Natural killer cell (primary cell): ENCODE measurements around the gene TMEM174. TPM values are rescaled to one million over a fixed set of nuclear protein-coding genes. Genes with fewer than 3 reads are reported as not detected.
A peak's percentile ranks its signal among the peaks of the same experiment; 100 is the strongest.

Experiments used
- ATAC-seq, 3 donors: fragments of 150-1000 bp in 2 of 3; fragments of 200-7000 bp in 1 of 3; cut with Tn5 transposase; 1 replicate in 1 of 3; 2 replicates in 2 of 3; pipeline ENCODE4 v1.10.0; 2021; ENCODE audit warnings: mild to moderate bottlenecking in 2 of 3, moderate library complexity in 2 of 3
- DNase-seq, 2 donors: peaks; one replicate each; pipeline versions ENCODE4 v3.0.0 to v3.0.0-alpha.2; 2013 to 2021; ENCODE audit warnings: mixed read lengths in 1 of 2
- H3K27ac ChIP-seq: one replicate; pipeline ENCODE4 v1.5.1; 2013; ENCODE audit warnings: mild to moderate bottlenecking, low read length
- H3K27me3 ChIP-seq: one replicate; pipeline ENCODE4 v1.6.1; 2013; ENCODE audit warnings: low read length; ENCODE audit not compliant: control insufficient read depth, insufficient read depth
- H3K36me3 ChIP-seq: one replicate; pipeline ENCODE4 v1.6.1; 2013; ENCODE audit warnings: low read length; ENCODE audit not compliant: control insufficient read depth, insufficient read depth
- H3K4me1 ChIP-seq: one replicate; pipeline ENCODE4 v1.6.1; 2013; ENCODE audit warnings: low read length; ENCODE audit not compliant: control insufficient read depth, insufficient read depth
- H3K4me3 ChIP-seq: one replicate; pipeline ENCODE4 v1.5.1; 2013; ENCODE audit warnings: low read length
- H3K9me3 ChIP-seq: one replicate; pipeline ENCODE4 v1.6.1; 2013; ENCODE audit warnings: low read length; ENCODE audit not compliant: control insufficient read depth, insufficient read depth
- H3K27ac Mint-ChIP-seq, 2 donors: one replicate each; pipeline ENCODE4 v1.8.0; 2022; ENCODE audit warnings: mild to moderate bottlenecking in 2 of 2, mixed read lengths in 2 of 2, moderate library complexity in 1 of 2
- H3K27me3 Mint-ChIP-seq, 2 donors: one replicate each; pipeline ENCODE4 v1.8.0; 2022; ENCODE audit warnings: low read depth in 2 of 2, mixed read lengths in 2 of 2
- H3K36me3 Mint-ChIP-seq: one replicate; pipeline ENCODE4 v1.8.0; 2022; ENCODE audit warnings: mixed read lengths
- H3K4me1 Mint-ChIP-seq, 2 donors: one replicate each; pipeline ENCODE4 v1.8.0; 2022; ENCODE audit warnings: mixed read lengths in 2 of 2
- H3K4me3 Mint-ChIP-seq: one replicate; pipeline ENCODE4 v1.8.0; 2022; ENCODE audit warnings: mild to moderate bottlenecking, moderate library complexity, mixed read lengths
- H3K9me3 Mint-ChIP-seq, 2 donors: one replicate each; pipeline ENCODE4 v1.8.0; 2022; ENCODE audit warnings: mixed read lengths in 2 of 2
- WGBS: methylation state at CpG from one replicate; pipeline ENCODE4 v1.1.7; 2013; ENCODE audit warnings: missing lambda C conversion rate; ENCODE audit not compliant: insufficient coverage; 5-methylcytosine and 5-hydroxymethylcytosine counted together
- intact Hi-C: fragments of 100-400 bp; cut with micrococcal nuclease; formaldehyde crosslinking; loops from one replicate; pipeline ENCODE4 v1.14.2; 2022
- total RNA-seq, 4 donors: library from RNA; stranded (reverse); fragments of 120-200 nt in 1 of 4; gene quantifications; one replicate each; pipeline versions ENCODE4 v1.2.3 to v1.2.4, GENCODE V29; 2013 to 2022
- TF ChIP-seq, protein P1 (sequence below): fragments of 200-600 bp; IDR thresholded peaks from one replicate; pipeline ENCODE4 v1.8.0; 2022; ENCODE audit warnings: antibody characterized with exemption

Gene TMEM174
- total RNA-seq, 3 donors from 2014 or later (not counting 1 experiment from before 2014, with no cell fraction given) = not detected

DNA sequence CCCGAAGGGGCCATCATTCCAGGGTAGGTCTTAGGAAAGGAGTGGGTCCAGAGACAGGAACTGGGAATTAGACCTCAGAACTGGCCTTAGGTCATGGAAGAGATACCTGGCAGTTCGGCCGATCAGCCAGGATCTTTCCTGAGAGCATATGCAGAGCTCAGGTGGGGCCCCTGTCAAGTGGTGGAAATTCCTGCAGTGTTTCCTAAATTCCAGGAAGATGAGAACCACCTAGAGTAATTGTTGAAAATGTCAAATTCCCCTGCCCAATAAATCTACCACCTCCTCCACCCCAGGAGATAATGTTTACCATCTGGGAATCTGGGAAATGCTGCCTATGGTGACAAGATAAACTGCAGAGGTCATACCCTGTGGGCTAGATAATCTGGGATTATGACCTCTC is 38.0 kb upstream of the TMEM174 start:
- no peak overlapping the region for H3K27ac ChIP-seq
- 92% methylated on average over 3 of the region's 3 CpGs for WGBS
- Mint-ChIP-seq H3K4me3 (no peak overlapping the region), H3K4me1 (peaks cover 0 to 5% of the 10 kb centered on the region in 2 donors), H3K27me3 (peaks cover 19% of the 10 kb centered on the region in 2 donors), H3K36me3 (no peaks in the 10 kb centered on the region), H3K9me3 (no peaks in the 10 kb centered on the region), H3K27ac (no peak overlapping the region)
- DNase-seq (no peak), ATAC-seq (no peak)
- H3K27me3 ChIP-seq = peaks cover 10% of the 10 kb centered on the region
- H3K4me1 ChIP-seq = no peaks in the 10 kb centered on the region
- TF ChIP-seq, protein P1, sequence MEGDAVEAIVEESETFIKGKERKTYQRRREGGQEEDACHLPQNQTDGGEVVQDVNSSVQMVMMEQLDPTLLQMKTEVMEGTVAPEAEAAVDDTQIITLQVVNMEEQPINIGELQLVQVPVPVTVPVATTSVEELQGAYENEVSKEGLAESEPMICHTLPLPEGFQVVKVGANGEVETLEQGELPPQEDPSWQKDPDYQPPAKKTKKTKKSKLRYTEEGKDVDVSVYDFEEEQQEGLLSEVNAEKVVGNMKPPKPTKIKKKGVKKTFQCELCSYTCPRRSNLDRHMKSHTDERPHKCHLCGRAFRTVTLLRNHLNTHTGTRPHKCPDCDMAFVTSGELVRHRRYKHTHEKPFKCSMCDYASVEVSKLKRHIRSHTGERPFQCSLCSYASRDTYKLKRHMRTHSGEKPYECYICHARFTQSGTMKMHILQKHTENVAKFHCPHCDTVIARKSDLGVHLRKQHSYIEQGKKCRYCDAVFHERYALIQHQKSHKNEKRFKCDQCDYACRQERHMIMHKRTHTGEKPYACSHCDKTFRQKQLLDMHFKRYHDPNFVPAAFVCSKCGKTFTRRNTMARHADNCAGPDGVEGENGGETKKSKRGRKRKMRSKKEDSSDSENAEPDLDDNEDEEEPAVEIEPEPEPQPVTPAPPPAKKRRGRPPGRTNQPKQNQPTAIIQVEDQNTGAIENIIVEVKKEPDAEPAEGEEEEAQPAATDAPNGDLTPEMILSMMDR = no peak
- H3K9me3 ChIP-seq = no peaks in the 10 kb centered on the region
- H3K36me3 ChIP-seq = no peaks in the 10 kb centered on the region
- intact Hi-C loops = no loop called here
- no peak overlapping the region for H3K4me3 ChIP-seq

DNA sequence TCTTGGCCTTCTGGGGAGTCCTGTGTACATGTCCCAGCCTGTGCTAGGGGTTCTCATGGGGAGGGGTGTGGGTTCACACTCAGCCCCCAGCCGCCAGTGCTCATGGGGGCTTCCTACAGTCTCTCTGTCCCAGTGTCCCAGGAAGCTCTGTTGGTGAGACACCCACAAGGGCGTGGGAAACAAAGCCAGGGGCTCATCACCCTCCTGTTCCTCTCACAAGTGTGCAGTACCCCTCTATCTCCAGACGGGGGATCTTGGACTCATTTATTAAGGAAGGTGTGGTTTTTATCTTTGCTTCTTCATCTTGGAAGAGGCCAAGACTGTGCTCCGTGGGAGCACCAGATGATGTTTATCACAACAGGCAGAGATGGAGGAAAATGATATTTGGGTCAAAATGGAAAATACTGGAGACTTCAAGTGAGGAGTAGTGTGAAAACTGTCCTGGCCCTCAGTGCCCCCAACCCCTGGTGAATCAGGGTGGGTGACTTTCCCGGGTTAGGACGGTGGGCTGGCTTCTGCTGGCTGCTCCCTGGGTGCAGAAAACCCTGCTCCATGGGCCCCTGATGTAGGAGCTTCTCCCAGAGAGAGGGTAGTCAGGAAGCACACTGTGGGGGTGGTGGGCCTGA is 37.5 kb upstream of the TMEM174 start:
- H3K4me3 ChIP-seq = no peak overlapping the region
- H3K4me1 ChIP-seq = no peaks in the 10 kb centered on the region
- Mint-ChIP-seq H3K4me1 (peaks cover 0 to 5% of the 10 kb centered on the region in 2 donors), H3K27me3 (peaks cover 13 to 19% of the 10 kb centered on the region in 2 donors), H3K4me3 (no peak overlapping the region), H3K36me3 (no peaks in the 10 kb centered on the region), H3K9me3 (no peaks in the 10 kb centered on the region), H3K27ac (no peak overlapping the region)
- 50% methylated on average over 5 of the region's 6 CpGs for WGBS
- H3K36me3 ChIP-seq = no peaks in the 10 kb centered on the region
- H3K27me3 ChIP-seq = peaks cover 10% of the 10 kb centered on the region
- intact Hi-C loops = no loop called here
- ATAC-seq (peak in 1 of 3 donors; percentile 37), DNase-seq (peak in 1 of 2 donors; percentile 48)
- H3K27ac ChIP-seq = no peak overlapping the region
- TF ChIP-seq, protein P1 = peak; percentile 30
- H3K9me3 ChIP-seq = no peaks in the 10 kb centered on the region

DNA sequence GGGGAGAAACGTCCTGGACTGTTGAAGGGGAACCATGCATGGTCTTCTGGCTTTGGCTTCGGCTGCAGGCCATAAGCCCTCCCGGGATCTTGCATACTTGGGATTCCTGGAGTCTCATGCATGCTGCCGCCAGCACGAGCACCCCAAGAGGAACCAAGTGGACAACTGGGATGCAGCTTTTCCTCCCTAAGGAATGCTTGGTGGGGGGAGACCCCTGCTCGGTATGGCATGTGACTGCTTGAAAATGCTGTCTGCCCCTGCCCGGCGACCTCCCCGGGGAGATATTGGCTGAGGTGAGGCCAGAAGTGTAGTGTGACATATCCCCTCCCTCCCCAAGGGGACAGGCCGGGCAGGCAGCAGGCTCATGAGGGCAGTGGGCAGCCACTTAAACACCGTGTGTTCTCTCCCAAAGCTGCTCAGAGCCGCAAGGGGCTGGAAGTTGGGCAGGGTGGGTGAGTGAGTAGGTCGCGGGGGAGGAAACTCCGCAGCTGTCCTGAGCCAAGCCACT is 36.9 kb upstream of the TMEM174 start:
- peaks cover 0 to 5% of the 10 kb centered on the region in 2 donors for H3K4me1 Mint-ChIP-seq
- Histone ChIP-seq H3K9me3 (no peaks in the 10 kb centered on the region), H3K4me1 (no peaks in the 10 kb centered on the region), H3K36me3 (no peaks in the 10 kb centered on the region), H3K4me3 (no peak overlapping the region), H3K27me3 (peaks cover 10% of the 10 kb centered on the region), H3K27ac (no peak overlapping the region)
- no peak overlapping the region for H3K4me3 Mint-ChIP-seq
- no peak for ATAC-seq
- no peaks in the 10 kb centered on the region for H3K36me3 Mint-ChIP-seq
- H3K27ac Mint-ChIP-seq = no peak overlapping the region
- DNase-seq = no peak
- no peaks in the 10 kb centered on the region for H3K9me3 Mint-ChIP-seq
- TF ChIP-seq, protein P1 = no peak
- 79% methylated on average over 15 of the region's 15 CpGs for WGBS
- H3K27me3 Mint-ChIP-seq = peaks cover 13 to 20% of the 10 kb centered on the region in 2 donors
- intact Hi-C loops = no loop called here
